ENCODE results near the gene NKTR. TPM values are rescaled to one million over a fixed set of nuclear protein-coding genes. Genes with fewer than 3 reads are reported as not detected.

The NKTR gene
- total RNA-seq, 2 experiments from 2014 or later: 90.2 to 154 TPM

DNA sequence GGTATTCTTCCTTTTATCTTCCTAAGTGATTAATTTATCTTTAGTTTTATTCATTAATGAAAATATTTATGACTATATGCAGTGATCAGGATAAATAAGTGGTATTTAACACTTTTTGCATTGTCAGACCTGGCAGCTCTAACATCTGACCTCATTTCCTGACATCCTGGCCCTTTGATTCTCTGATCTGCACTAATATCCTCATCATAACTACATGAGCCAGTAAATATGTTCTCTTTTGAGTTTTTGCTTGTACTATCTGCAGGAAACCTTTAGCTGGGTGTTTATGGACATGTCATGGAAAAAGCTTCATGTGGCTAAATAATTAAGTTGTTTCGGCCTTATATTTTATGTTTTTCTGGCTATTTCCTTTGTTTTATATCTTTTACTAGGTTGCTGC is 10.5 kb downstream of the NKTR start:
- peaks cover 93% of the 10 kb centered on the region for H3K36me3 ChIP-seq (ENCODE audit: insufficient read depth, low read length)
- intact Hi-C loops (cut with micrococcal nuclease; ENCODE audit: unreplicated experiment): no loop called here
- no peak overlapping the region for H2AFZ ChIP-seq (ENCODE audit: low read length)
- ChIA-PET POLR2A (interaction anchor here (0.7 to 1.3 kb wide), 5 partner anchors 10 to 542 kb away, joined by 3 to 5 read pairs (median 4); partner anchors contain the start of genes SEC22C and SS18L2), CTCF (ENCODE audit: unreplicated experiment) (interaction anchor here (1.0 kb wide), 1 partner anchor 9 kb away, joined by 4 read pairs; no protein-coding TSS in a partner anchor)
- DNase-seq (ENCODE audit: low spot score): no peak
- BruUV-seq (replicated peaks): no TSS peak
- no peaks in the 10 kb centered on the region for H3K9me2 ChIP-seq (ENCODE audit: insufficient read depth, low read length)
- no peak for TF ChIP-seq EZH2phosphoT487 (IDR thresholded peaks at IDR 0.05; ENCODE audit: borderline replicate concordance, low read depth, low read length)
- TF ChIP-seq, protein P1, sequence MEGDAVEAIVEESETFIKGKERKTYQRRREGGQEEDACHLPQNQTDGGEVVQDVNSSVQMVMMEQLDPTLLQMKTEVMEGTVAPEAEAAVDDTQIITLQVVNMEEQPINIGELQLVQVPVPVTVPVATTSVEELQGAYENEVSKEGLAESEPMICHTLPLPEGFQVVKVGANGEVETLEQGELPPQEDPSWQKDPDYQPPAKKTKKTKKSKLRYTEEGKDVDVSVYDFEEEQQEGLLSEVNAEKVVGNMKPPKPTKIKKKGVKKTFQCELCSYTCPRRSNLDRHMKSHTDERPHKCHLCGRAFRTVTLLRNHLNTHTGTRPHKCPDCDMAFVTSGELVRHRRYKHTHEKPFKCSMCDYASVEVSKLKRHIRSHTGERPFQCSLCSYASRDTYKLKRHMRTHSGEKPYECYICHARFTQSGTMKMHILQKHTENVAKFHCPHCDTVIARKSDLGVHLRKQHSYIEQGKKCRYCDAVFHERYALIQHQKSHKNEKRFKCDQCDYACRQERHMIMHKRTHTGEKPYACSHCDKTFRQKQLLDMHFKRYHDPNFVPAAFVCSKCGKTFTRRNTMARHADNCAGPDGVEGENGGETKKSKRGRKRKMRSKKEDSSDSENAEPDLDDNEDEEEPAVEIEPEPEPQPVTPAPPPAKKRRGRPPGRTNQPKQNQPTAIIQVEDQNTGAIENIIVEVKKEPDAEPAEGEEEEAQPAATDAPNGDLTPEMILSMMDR (conservative IDR thresholded peaks at IDR 0.05; ENCODE audit: low read length): no peak
- no peak overlapping the region for H3K4me3 ChIP-seq (ENCODE audit: low read depth, low read length, poor library complexity, severe bottlenecking)
- H3K4me1 ChIP-seq (ENCODE audit: insufficient read depth, low read length, poor library complexity, severe bottlenecking): peaks cover 38% of the 10 kb centered on the region
- H3K79me2 ChIP-seq (ENCODE audit: insufficient read depth, low read depth, low read length): peaks cover 100% of the 10 kb centered on the region
- H3K27ac ChIP-seq (ENCODE audit: low read depth, low read length, poor library complexity, severe bottlenecking): no peak overlapping the region
- peak overlapping the region; percentile 4; the same call in 1 of the 2 replicates for H3K4me2 ChIP-seq (ENCODE audit: low read length)
- peaks cover 36% of the 10 kb centered on the region; the same call in 1 of the 2 replicates for H4K20me1 ChIP-seq (ENCODE audit: insufficient read depth, low read length)
- H3K9me3 ChIP-seq (ENCODE audit: low read length): no peaks in the 10 kb centered on the region

DNA sequence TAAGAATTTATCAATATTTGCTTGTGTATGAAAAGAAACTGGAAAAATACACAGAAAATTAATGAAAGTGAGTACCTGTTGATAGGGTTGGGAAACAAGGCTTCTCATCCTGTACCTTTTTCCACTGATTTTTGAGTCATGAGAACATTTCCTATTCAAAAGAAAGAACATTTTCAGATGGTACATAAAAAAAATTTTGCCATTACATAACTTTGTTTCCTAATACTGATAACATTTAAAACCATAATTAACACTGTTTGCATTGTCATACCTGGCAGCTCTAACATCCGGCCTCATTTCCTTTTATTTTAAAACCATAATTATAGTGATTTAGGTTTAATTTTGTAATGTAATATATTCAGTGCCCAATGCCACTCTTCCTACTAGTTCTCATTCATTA is 11.7 kb downstream of the NKTR start:
- Histone ChIP-seq H3K4me1 (ENCODE audit: insufficient read depth, low read length, poor library complexity, severe bottlenecking) (peaks cover 38% of the 10 kb centered on the region), H3K36me3 (ENCODE audit: insufficient read depth, low read length) (peaks cover 93% of the 10 kb centered on the region), H3K4me2 (ENCODE audit: low read length) (peak overlapping the region; percentile 70), H3K4me3 (ENCODE audit: low read depth, low read length, poor library complexity, severe bottlenecking) (no peak overlapping the region), H4K20me1 (ENCODE audit: insufficient read depth, low read length) (peaks cover 37% of the 10 kb centered on the region; the same call in 1 of the 2 replicates), H3K9me2 (ENCODE audit: insufficient read depth, low read length) (no peaks in the 10 kb centered on the region), H3K79me2 (ENCODE audit: insufficient read depth, low read depth, low read length) (peaks cover 100% of the 10 kb centered on the region), H3K9me3 (ENCODE audit: low read length) (no peaks in the 10 kb centered on the region), H2AFZ (ENCODE audit: low read length) (no peak overlapping the region), H3K27ac (ENCODE audit: low read depth, low read length, poor library complexity, severe bottlenecking) (peak overlapping the region; percentile 54)
- BruUV-seq (replicated peaks): no TSS peak
- DNase-seq (ENCODE audit: low spot score): no peak
- intact Hi-C loops (cut with micrococcal nuclease; ENCODE audit: unreplicated experiment): no loop called here
- TF ChIP-seq, protein P1 (conservative IDR thresholded peaks at IDR 0.05; ENCODE audit: low read length): no peak
- TF ChIP-seq EZH2phosphoT487 (IDR thresholded peaks at IDR 0.05; ENCODE audit: borderline replicate concordance, low read depth, low read length): no peak
- ChIA-PET POLR2A (interaction anchor here (0.9 to 2.4 kb wide), 3 partner anchors 9 to 30 kb away, joined by 3 to 15 read pairs (median 8); partner anchors contain the start of gene SEC22C), CTCF (ENCODE audit: unreplicated experiment) (interaction anchor here (0.9 kb wide), 1 partner anchor 54 kb away, joined by 3 read pairs; no protein-coding TSS in a partner anchor)

DNA sequence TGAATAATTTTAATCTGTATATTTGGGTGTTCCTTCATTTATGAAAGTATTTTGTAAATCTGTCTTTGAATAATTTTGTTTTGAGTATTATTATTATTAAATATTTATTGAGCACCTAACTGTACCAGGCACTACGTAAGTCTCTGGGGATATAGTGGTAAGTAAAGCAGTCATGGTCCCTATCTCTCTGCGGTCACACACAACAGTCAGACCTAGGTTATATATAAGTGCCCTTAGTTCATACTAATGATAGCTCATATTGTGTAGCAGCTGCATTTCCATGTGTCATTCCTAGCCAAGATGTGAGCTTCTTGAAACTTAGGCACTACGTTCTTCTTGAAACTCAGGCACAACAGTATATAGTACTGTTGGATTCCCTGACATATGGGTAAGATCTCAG is 12.4 kb downstream of the NKTR start:
- Histone ChIP-seq H3K27ac (ENCODE audit: low read depth, low read length, poor library complexity, severe bottlenecking) (peak overlapping the region; percentile 54), H3K36me3 (ENCODE audit: insufficient read depth, low read length) (peaks cover 90% of the 10 kb centered on the region), H3K9me3 (ENCODE audit: low read length) (no peaks in the 10 kb centered on the region), H3K4me3 (ENCODE audit: low read depth, low read length, poor library complexity, severe bottlenecking) (no peak overlapping the region), H2AFZ (ENCODE audit: low read length) (no peak overlapping the region), H3K9me2 (ENCODE audit: insufficient read depth, low read length) (no peaks in the 10 kb centered on the region), H4K20me1 (ENCODE audit: insufficient read depth, low read length) (peaks cover 41% of the 10 kb centered on the region; the same call in 1 of the 2 replicates), H3K4me1 (ENCODE audit: insufficient read depth, low read length, poor library complexity, severe bottlenecking) (peaks cover 38% of the 10 kb centered on the region), H3K4me2 (ENCODE audit: low read length) (peak overlapping the region; percentile 70; the same call in 1 of the 2 replicates), H3K79me2 (ENCODE audit: insufficient read depth, low read depth, low read length) (peaks cover 100% of the 10 kb centered on the region)
- TF ChIP-seq EZH2phosphoT487 (IDR thresholded peaks at IDR 0.05; ENCODE audit: borderline replicate concordance, low read depth, low read length): no peak
- TF ChIP-seq, protein P1 (conservative IDR thresholded peaks at IDR 0.05; ENCODE audit: low read length): no peak
- DNase-seq (ENCODE audit: low spot score): peak; percentile 5
- intact Hi-C loops (cut with micrococcal nuclease; ENCODE audit: unreplicated experiment): no loop called here
- BruUV-seq (replicated peaks): no TSS peak
- ChIA-PET CTCF (ENCODE audit: unreplicated experiment) (interaction anchor here (0.9 to 1.1 kb wide), 3 partner anchors 11 to 53 kb away, joined by 3 read pairs; no protein-coding TSS in a partner anchor), POLR2A (interaction anchor here (0.6 to 2.4 kb wide), 9 partner anchors 8 to 1725 kb away, joined by 3 to 15 read pairs (median 4); partner anchors contain the start of genes NKTR, SEC22C and SS18L2)
